Right cardiac atrium (tissue), 5 donors: ENCODE data around the gene ANKRD7. TPM values are rescaled to one million over a fixed set of nuclear protein-coding genes. Genes with fewer than 3 reads are reported as not detected.
A peak's percentile ranks its signal among the peaks of the same experiment; 100 is the strongest.

ENCODE experiments used
- ATAC-seq, 2 donors: fragments of 200-7000 bp; cut with Tn5 transposase; one replicate each; pipeline versions ENCODE4 v1.8.0 to v1.9.1; 2020; ENCODE audit warnings: moderate library complexity in 2 of 2, mild to moderate bottlenecking in 1 of 2
- DNase-seq, 3 donors: peaks; one replicate each; pipeline ENCODE4 v3.0.0-alpha.2; 2020
- H3K27ac ChIP-seq: one replicate; pipeline ENCODE4 v1.5.1; 2013; ENCODE audit warnings: mild to moderate bottlenecking, low read length, control low read depth, moderate library complexity
- H3K27me3 ChIP-seq: one replicate; pipeline ENCODE4 v1.6.1; 2013; ENCODE audit not compliant: control insufficient read depth, insufficient read depth
- H3K4me1 ChIP-seq: one replicate; pipeline ENCODE4 v1.6.1; 2013; ENCODE audit warnings: low read length; ENCODE audit not compliant: control insufficient read depth, insufficient read depth
- H3K4me3 ChIP-seq: one replicate; pipeline ENCODE4 v1.5.1; 2013; ENCODE audit warnings: low read length, control low read depth
- H3K9me3 ChIP-seq: one replicate; pipeline ENCODE4 v1.6.1; 2013; ENCODE audit warnings: low read length; ENCODE audit not compliant: control insufficient read depth
- WGBS: extraction: QIAGEN DNeasy Blood & Tissue Kit; methylation state at CpG from one replicate; pipeline ENCODE4 v1.1.7; 2013; 5-methylcytosine and 5-hydroxymethylcytosine counted together
- intact Hi-C, 4 donors: fragments of 100-400 bp; cut with DNase I; formaldehyde crosslinking; loops; one replicate each; pipeline versions ENCODE4 v1.11.0 to v1.14.0; 2022 to 2023
- polyA plus RNA-seq: library from polyadenylated mRNA; stranded (reverse); fragments of 200-250 nt; gene quantifications from one replicate; pipeline ENCODE4 v1.2.3, GENCODE V29; 2013
- total RNA-seq, 4 donors: library from RNA; stranded (reverse); fragmentation: NEBNext Ultra II Directional; extraction: Animal tissue kit (Norgen Biotek cat#: 25700); gene quantifications; one replicate each; pipeline ENCODE4 v1.2.1, GENCODE V29; 2021
- donor health status: healthy with polysubstance abuse.
- donor health status: DM: no; HTN: yes; CAD: no.
- donor health status: DM: no; HTN: no; CAD: no.
- donor health status: DM: no; HTN: yes; CAD: no; lungs with severe emphysema.
- donor health status: DM: yes; HTN: yes; CAD: no.

ANKRD7 gene
- total and polyA plus RNA-seq, 5 donors = 0.94 to 2.4 (median 1.9) TPM

DNA sequence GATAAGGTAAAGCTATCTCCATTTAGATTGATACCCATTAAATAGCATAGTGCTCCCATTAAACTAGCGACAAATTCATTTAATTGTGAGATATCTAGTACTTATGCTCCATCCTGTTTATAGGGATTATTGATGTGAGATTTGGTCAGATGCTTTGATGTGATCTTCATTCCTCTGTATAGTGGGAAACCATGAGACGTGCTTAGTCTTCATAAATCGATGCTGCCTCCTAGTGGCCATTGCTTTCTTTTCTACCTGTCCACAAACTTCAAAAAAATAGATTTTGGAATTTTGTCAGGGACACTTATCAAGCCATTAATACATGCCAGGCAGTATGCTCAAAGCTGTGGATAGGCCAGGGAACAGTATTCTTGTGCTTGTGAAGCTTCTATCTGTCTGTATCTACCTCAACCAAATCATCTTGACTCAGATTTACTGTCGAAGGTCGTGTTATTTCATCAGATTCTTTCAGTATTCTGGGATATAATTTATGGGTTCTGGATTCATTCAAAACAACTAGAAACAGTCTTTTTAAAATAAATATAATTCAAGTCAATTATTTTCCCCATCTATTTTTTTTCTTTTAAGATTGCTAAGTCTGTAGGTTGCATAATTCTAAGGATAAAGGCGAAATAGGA lies 28.5 kb upstream of the ANKRD7 start:
- whole genome bisulfite sequencing = 55% methylated on average over 6 of the region's 6 CpGs
- Histone ChIP-seq H3K27me3 (no peaks in the 10 kb centered on the region), H3K9me3 (no peaks in the 10 kb centered on the region), H3K4me1 (no peaks in the 10 kb centered on the region), H3K27ac (no peak overlapping the region), H3K4me3 (no peak overlapping the region)
- DNase-seq (no peak), ATAC-seq (peak; percentile 67 to 71)
- intact Hi-C loops = no loop called here

DNA sequence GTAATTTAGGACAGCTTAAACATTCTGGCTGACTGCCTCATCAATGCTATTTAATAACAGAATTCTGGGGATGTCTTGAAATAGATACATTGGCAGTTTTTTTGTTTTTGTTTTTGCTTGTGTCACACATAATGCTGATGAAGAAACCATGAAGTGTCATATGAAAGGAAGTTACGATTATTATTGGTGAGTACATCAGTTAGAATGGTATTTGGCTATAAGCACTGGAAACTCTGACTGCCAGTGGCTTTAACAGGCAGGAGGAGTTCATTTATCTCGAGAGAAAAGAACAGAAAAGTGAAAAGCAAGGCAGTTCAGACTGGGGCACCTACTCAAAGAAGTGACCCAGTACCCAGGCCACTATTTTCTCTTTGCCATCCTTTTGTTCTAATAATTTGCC lies 22.4 kb upstream of the ANKRD7 start:
- Histone ChIP-seq H3K4me3 (no peak overlapping the region), H3K27ac (no peak overlapping the region), H3K9me3 (no peaks in the 10 kb centered on the region), H3K4me1 (no peaks in the 10 kb centered on the region), H3K27me3 (no peaks in the 10 kb centered on the region)
- WGBS = 57% methylated on average over 2 of the region's 2 CpGs
- intact Hi-C loops = no loop called here
- DNase-seq = no peak
- ATAC-seq = no peak

DNA sequence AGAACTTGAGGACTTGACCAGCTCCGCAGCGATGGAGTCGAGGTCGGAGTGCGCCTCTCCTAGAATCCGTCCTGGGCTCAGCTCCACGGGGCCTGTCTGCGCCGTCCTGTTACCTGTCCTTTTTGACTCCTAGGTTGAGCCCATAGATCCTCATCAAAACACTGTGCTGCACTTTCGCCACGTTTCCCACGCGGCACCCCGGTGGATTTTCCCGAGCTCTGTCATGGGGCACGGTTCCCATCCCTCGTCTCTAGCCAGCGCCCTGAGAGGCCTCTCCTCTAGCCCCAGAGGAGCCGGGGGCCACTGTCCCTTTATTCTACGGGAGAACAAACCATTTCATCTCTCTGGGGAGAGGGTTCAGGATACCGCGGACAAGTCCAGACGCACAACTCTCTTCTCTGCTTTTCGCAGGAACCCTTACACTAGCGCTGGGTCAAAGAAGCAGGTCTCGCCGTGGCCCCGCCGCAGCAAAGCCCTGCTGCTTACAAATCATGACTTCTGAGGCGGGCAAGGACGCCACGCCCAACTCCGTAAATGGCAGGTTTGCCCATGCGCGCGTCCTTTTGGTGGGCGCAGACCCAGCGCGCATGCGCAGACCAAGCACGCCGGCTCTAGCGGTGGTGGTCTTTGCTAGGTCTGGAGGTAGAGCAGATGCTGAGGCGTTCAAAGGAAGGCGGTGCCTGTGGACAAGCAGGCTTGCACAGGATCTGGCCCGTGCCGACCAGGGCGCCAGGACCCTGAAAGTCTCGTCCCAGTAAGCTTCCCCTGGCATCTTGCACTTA lies 10.3 kb upstream of the ANKRD7 start:
- DNase-seq (peak; percentile 86 to 91 (median 90)), ATAC-seq (peak; percentile 96 to 97)
- Histone ChIP-seq H3K27me3 (no peaks in the 10 kb centered on the region), H3K4me1 (no peaks in the 10 kb centered on the region), H3K9me3 (no peaks in the 10 kb centered on the region), H3K27ac (no peak overlapping the region), H3K4me3 (peak overlapping the region; percentile 61)
- intact Hi-C loops = no loop called here
- 11% methylated on average over 49 of the region's 49 CpGs for WGBS

DNA sequence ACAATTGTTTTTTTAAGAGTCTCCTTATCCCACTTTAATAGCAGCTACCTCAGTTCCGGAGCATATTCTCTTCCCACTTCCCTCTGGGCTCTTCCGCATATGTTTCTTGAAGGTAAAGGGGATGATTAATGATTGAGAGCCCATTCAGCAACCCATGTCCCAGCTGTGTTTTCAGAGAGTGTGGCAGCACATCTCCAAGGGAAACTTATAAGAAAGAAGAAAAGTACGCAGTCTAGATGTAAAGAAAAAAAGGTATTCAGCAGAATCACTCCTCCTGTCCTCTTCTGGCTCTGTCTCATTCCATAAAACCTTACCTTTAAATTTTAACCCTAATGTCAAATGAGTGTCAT lies 9.7 kb upstream of the ANKRD7 start:
- no peak for ATAC-seq
- 43% methylated on average over 3 of the region's 3 CpGs for WGBS

DNA sequence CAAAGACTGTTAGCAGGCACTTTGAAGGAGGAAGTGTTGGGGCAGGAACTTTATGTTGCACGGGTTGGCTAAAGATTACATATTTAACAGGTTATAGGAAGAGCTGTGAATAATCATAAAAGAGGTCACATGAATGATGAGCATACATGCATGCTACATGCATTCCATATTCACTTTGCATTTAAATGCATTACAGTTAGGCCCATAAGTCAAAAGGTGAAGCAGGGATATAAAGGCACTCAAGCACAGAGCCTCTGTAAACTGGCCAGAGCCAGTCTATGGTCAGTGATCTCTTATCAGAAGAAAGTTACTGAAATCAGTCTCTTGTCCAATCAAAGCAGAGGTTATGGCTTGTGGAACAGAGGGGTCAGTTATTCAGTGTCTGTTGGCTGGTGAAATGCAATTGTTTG lies 7.3 kb upstream of the ANKRD7 start:
- H3K4me1 ChIP-seq = no peaks in the 10 kb centered on the region
- H3K9me3 ChIP-seq = no peaks in the 10 kb centered on the region
- no peak overlapping the region for H3K27ac ChIP-seq
- intact Hi-C loops = no loop called here
- DNase-seq = no peak
- no peak overlapping the region for H3K4me3 ChIP-seq
- WGBS = 58% methylated on average over 1 of the region's 1 CpG
- H3K27me3 ChIP-seq = no peaks in the 10 kb centered on the region
- ATAC-seq = no peak

More for the DNA sequence above, 9.7 kb upstream of the ANKRD7 start:
- Histone ChIP-seq H3K4me3 (peak overlapping the region; percentile 61), H3K4me1 (no peaks in the 10 kb centered on the region), H3K27ac (no peak overlapping the region), H3K9me3 (no peaks in the 10 kb centered on the region), H3K27me3 (no peaks in the 10 kb centered on the region)
- DNase-seq = no peak
- intact Hi-C loops = no loop called here

DNA sequence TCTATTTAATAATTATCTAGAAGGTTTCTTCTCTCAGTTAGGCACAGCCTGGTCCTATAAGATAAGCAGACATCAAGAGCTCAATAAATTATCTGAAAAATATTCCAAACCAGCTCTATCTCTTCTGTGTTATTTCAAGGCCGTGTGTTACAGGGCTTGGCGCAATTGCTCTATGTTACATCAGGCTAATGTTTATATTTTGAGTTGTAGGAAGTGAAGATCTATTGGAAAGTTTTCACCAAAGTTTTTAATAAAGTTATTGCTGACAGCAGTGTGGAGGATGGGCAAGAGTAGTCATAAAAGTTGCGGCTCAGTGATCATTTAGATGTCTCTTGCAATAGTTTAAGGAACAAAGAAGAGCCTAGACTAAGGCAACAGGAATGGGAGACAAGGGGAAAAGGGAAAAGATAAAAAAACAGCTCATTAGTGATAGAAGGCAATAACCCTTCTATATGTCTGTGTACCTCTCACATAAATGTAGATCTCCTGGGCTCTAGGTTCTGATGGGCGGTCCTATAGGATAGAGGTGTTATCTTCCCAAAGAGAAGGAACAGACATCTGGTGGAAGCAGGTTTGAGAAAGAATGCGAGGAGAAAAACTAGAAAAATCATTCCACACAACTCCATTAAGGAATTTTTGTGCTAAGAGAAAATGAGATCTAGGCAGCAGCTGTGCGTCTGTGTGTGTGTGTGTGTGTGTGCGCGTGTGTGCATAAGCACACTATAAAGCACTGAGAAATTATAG lies 5.9 kb upstream of the ANKRD7 start:
- no peaks in the 10 kb centered on the region for H3K4me1 ChIP-seq
- no peaks in the 10 kb centered on the region for H3K9me3 ChIP-seq
- DNase-seq (no peak), ATAC-seq (no peak)
- no peak overlapping the region for H3K4me3 ChIP-seq
- 71% methylated on average over 8 of the region's 8 CpGs for WGBS
- no peaks in the 10 kb centered on the region for H3K27me3 ChIP-seq
- no peak overlapping the region for H3K27ac ChIP-seq
- intact Hi-C loops = no loop called here

DNA sequence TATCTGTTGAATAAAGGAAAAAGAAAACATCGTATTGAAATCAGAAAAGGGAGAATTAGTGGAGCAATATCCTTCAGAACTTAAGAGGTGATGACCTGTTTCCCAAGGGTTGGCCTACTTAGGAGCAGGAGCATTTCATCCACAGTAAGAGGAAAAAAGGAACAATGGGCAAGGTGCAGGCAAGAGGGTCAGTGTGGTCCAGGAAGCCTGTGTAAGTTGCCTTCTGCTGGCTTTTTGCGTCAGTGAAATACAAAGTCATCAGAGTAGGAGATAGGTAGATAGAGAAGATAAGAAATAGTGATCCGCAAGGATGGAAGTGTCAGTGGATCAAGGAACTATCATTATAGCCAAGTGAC lies 5.4 kb upstream of the ANKRD7 start:
- ATAC-seq = no peak
- WGBS = 91% methylated on average over 3 of the region's 3 CpGs
- intact Hi-C loops = no loop called here

DNA sequence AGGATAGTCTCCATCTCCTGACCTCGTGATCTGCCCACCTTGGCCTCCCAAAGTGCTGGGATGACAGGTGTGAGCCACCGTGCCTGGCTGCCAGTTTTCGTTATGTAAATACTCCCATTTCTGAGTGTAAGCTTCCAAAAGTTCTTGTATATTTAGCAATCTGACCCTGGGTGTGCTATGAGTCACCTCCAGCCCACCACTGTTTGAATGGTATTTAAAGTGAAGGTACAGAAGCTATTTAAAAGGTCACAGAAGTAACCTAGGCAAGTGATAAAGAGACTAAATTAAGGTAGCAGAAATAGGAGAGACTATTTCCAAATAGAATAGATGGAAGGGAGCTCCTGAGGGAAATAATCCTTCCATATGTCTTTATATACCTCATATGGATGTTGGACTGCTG lies 3.9 kb upstream of the ANKRD7 start:
- WGBS = 69% methylated on average over 3 of the region's 3 CpGs

More for the DNA sequence above, 5.4 kb upstream of the ANKRD7 start:
- no peak for DNase-seq
- Histone ChIP-seq H3K27ac (no peak overlapping the region), H3K9me3 (no peaks in the 10 kb centered on the region), H3K4me1 (no peaks in the 10 kb centered on the region), H3K4me3 (no peak overlapping the region), H3K27me3 (no peaks in the 10 kb centered on the region)

DNA sequence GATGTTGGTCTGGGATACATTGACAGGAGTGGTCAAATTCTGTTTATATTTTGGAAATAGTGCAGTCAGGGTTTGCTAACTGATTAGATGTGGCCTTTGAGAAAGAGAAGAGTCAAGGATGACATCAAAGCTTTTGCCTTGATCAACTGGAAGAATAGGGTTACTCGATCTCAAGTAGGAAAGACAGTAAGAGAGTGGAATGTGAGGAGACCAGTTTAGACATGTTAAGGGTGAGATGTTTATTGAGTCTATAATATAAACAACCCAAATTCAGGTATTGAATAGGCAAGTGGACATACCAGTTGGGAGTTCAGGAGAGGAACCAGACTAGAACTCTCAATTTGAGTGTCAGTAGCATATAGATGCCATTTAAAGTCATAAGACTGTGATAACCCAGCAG lies 1.9 kb upstream of the ANKRD7 start:
- DNase-seq = no peak
- Histone ChIP-seq H3K4me1 (no peaks in the 10 kb centered on the region), H3K27ac (no peak overlapping the region), H3K9me3 (no peaks in the 10 kb centered on the region), H3K27me3 (no peaks in the 10 kb centered on the region), H3K4me3 (no peak overlapping the region)
- 78% methylated on average over 1 of the region's 1 CpG for WGBS
- intact Hi-C loops = no loop called here
- no peak for ATAC-seq

More for the DNA sequence above, 3.9 kb upstream of the ANKRD7 start:
- DNase-seq (no peak), ATAC-seq (no peak)
- Histone ChIP-seq H3K27me3 (no peaks in the 10 kb centered on the region), H3K4me1 (no peaks in the 10 kb centered on the region), H3K4me3 (no peak overlapping the region), H3K27ac (no peak overlapping the region), H3K9me3 (no peaks in the 10 kb centered on the region)
- intact Hi-C loops = no loop called here

DNA sequence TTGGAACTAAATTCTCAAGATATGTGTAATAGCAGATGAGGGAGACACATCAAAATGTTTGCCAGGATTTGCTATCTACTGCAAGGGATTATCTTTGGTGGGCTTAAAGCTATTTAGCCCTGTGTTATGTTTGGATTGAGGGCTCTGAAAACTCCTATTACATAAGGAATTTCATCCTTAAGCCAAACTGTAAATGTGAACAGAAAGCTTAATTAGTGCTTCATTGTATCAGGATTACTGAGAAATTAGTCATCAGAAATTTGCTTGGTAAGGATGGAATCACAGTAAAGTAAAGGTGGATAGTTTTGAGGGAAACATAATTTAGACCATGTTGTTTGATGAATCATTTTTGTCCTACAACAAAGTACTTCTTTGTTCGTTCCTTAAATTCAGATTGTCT lies 8.3 kb downstream of the ANKRD7 start:
- Histone ChIP-seq H3K4me3 (no peak overlapping the region), H3K4me1 (no peaks in the 10 kb centered on the region), H3K27me3 (no peaks in the 10 kb centered on the region), H3K27ac (no peak overlapping the region), H3K9me3 (no peaks in the 10 kb centered on the region)
- intact Hi-C loops = no loop called here
- WGBS = 77% methylated on average over 1 of the region's 1 CpG
- ATAC-seq (no peak), DNase-seq (no peak)

DNA sequence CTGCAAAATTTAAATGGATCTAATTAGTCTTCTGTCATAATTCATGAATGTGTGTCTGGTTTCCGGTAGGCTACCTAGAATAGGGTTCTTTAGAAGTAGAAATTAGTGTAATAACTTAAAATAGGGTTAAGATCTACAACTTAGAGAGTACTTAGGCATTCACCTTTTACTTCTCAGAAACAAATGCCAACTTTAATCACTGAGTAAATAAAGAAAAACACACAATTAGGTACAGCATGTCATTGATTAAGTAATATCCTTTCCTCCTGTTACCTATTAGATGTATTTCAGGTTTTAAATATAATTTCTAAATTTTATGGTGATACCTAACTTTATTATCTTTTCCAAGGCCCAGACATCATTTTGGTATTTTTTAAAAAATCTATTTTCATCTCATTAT lies 9.3 kb downstream of the ANKRD7 start:
- no peaks in the 10 kb centered on the region for H3K9me3 ChIP-seq
- ATAC-seq (no peak), DNase-seq (no peak)
- no peak overlapping the region for H3K27ac ChIP-seq
- no peaks in the 10 kb centered on the region for H3K4me1 ChIP-seq
- WGBS = 83% methylated on average over 1 of the region's 1 CpG
- intact Hi-C loops = no loop called here
- H3K4me3 ChIP-seq = no peak overlapping the region
- H3K27me3 ChIP-seq = no peaks in the 10 kb centered on the region
